GM12801 (cell line): Measurements from ENCODE around the gene DAB1.

Source experiments
- TF ChIP-seq, protein P1 (sequence below): IDR thresholded peaks from one replicate; pipeline ENCODE4 v1.5.1; 2011; ENCODE audit warnings: control low read depth; ENCODE audit not compliant: insufficient read length; ENCODE audit errors: extremely low read depth

DAB1 gene

DNA sequence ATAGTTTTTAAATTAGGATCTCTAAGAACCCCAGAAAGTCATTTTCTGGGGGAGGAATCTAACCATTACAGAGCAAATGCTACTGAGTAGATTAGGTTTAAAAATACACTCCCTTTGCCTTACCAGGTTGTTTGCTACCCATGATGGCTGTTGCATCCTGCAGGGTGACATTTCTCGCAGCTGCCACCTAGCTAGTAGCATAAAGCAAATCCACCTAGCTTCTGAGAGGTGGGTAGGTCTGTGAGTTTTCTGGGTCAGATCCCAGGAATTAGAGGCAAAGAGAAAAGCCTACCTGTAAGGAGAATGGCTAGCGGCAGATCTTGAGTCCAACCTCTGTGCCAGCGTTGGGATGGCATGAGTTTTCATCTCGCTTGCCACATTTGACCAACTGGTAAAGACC, 95.9 kb downstream of the DAB1 start:
- TF ChIP-seq, protein P1, sequence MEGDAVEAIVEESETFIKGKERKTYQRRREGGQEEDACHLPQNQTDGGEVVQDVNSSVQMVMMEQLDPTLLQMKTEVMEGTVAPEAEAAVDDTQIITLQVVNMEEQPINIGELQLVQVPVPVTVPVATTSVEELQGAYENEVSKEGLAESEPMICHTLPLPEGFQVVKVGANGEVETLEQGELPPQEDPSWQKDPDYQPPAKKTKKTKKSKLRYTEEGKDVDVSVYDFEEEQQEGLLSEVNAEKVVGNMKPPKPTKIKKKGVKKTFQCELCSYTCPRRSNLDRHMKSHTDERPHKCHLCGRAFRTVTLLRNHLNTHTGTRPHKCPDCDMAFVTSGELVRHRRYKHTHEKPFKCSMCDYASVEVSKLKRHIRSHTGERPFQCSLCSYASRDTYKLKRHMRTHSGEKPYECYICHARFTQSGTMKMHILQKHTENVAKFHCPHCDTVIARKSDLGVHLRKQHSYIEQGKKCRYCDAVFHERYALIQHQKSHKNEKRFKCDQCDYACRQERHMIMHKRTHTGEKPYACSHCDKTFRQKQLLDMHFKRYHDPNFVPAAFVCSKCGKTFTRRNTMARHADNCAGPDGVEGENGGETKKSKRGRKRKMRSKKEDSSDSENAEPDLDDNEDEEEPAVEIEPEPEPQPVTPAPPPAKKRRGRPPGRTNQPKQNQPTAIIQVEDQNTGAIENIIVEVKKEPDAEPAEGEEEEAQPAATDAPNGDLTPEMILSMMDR = no peak

DNA sequence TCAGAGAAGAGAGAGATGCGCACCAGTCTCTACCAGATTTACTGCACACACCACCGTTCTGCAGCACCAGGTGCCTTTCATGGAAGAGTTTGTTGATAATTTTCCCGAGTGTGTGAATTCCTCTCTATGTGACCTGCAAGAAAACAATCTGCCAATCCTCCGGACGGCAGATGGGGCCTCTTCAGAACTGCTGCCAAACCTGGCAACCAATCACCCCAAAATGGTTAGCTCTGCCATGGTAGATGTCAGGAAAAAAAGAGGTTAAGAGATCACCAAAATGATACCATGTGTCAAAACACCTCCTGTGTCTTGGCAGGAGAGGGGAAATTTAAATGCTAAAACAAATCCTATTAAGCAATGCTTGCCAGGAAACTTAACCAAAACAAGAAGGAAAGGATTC, 96.5 kb downstream of the DAB1 start:
- TF ChIP-seq, protein P1 = no peak

DNA sequence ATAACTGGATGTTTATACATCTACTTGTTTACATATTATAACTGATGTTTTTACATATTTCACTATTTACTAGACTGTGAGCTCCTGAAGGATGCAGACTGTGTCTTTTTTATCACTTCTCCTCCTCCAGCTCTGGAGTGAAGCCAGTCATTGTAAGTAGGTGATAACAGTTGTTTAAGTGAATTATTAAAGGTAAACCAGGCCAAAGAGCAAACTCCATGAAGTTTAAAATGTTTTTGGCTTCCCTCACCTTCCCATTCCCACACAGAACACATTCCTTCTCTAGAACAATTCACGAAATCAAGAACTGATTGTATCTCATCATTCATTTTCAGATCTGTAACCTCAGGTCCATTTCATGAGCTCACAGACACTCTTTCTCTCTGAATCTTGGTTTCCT, 98.3 kb downstream of the DAB1 start:
- TF ChIP-seq, protein P1 = no peak

DNA sequence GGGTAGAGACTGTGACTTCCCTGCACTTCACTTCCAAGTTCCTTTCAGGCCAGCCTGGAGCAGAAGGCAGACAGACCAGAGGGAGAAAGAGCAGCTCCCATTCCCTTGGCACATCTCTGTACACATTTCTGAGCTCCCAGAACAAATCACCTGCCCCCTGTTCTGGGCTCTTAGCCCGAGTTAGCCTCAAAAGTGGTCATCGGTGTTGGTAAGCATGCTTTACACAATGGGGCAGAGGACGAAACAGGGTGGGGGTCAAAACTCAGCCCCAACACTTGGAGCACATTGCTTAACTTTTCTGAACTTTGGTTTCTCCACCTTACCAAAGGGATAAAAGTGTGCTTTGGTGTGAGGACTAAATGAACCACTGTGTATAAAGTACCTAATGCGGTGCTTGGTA, 98.7 kb downstream of the DAB1 start:
- TF ChIP-seq, protein P1 = no peak

DNA sequence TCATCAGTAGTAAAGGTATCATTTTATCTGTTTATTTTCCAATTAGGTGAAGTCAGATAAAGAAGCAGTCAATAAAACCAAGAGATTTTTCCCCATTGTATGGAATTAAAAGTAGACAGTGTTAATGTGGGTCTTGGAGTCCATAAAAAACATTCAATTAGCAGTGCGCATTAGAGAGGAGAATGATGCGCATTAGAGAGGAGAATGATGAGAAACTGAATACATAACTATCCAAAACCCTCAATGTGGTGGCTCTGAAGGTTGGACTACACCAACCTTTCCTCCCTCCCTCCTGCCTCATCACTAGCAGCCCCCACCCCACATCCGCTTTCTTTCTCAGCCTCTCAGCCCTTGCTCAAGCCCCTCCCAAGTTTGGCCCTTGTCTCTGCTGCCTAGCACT, 99.5 kb downstream of the DAB1 start:
- TF ChIP-seq, protein P1 = no peak

DNA sequence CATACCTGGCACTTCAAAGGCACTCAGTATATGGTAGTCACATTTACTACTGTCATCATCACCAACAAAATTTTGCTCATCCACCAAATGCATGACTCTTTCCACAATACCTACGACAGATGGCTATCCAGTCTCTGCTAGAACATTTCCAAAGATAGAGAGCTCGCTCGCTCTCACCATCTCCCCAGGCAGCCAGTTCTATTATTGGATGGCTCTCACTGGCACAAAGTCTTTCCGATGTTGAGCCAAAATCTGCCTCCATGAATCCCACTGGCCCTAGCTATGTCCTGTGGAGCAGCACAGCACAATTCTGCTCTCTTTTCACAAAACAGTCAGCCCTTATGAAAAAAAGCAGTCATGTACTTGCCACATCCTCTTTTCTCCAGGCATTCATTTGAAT, 102.1 kb downstream of the DAB1 start:
- TF ChIP-seq, protein P1 = no peak

DNA sequence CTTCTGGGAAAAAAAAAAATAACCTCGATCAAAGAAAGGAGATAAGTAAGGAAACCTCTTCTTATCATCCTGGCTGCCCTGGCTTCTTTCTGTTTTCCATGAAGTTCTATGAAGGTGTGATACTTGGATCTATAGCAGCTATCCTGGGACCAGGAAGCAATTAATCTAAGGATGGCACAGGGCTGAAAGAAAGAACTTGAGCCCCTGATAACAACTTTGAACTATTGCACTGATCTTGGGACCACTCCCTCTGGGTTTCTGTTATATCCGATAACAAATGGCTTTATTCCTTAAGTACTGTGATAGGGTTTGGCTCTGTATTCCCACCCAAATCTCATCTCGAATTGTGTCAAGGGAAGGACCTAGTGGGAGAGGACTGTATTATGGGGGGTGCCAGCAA, 104.1 kb downstream of the DAB1 start:
- TF ChIP-seq, protein P1 = no peak

DNA sequence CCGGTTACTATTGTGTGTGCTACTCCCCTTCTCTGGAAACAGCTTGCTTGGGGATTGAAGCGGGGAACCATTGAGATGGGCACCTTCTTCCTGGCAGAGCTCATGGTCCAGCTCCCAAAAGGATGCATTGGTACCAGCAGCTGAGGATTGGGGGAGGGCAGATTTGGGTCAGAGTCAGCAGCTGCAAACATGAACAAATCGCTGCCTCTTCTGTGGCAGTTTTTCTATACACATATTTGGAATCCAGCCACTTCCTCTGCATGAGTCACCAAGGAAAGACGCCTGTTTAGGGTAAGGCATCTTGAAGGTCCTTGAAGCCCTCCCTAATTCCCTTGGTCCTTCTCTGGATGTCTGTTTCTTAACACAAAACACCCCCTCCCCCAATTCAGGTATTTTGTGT, 104.7 kb downstream of the DAB1 start:
- TF ChIP-seq, protein P1 = no peak
